ENCODE results near the gene DUOXA2.
"Not testable (repeated sequence)": the region's sequence is repeated elsewhere in the genome, so short reads cannot be mapped to it uniquely, and the experiment has no call there.

GRCh38 chr15:45079201-45079600, 34.9 kb upstream of the DUOXA2 start:
- not testable (repeated sequence) for TF ChIP-seq CTCF, POLR2A (IDR thresholded peaks at IDR 0.05)

All from upper lobe of left lung (tissue), 4 donors.